Measurements from ENCODE around the gene NDFIP2. TPM values are rescaled to one million over a fixed set of nuclear protein-coding genes. Genes with fewer than 3 reads are reported as not detected.

Gene NDFIP2, protein sequence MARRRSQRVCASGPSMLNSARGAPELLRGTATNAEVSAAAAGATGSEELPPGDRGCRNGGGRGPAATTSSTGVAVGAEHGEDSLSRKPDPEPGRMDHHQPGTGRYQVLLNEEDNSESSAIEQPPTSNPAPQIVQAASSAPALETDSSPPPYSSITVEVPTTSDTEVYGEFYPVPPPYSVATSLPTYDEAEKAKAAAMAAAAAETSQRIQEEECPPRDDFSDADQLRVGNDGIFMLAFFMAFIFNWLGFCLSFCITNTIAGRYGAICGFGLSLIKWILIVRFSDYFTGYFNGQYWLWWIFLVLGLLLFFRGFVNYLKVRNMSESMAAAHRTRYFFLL
- 27.3 and 28.4 TPM in 2 replicates for total RNA-seq

GRCh38 chr13:79480954-79481684 lies at the start of gene NDFIP2:
NDFIP2 (plus strand) TSS chr13:79481155; CDS start chr13:79481204, 49 bp downstream.

Other genes with a start within 250 kb of the NDFIP2 start
- gene RBM26, start 74.9 kb upstream of the NDFIP2 start, total RNA-seq: 10.7 and 15.0 TPM in 2 replicates